ENCODE data around the gene MAU2. TPM values are rescaled to one million over a fixed set of nuclear protein-coding genes. Genes with fewer than 3 reads are reported as not detected.

Gene MAU2
- total and polyA plus RNA-seq, 2 of the 13 experiments (the other 11 are each of a cell fraction or from before 2014, with no cell fraction given): 16.8 to 33.8 TPM

- TF ChIP-seq ZNF383 (CRISPR knock-in tag; IDR thresholded peaks at IDR 0.05; ENCODE audit: borderline replicate concordance) (no peak), CEBPG (CRISPR knock-in tag; IDR thresholded peaks at IDR 0.05) (peak; percentile 73), ZBTB4 (CRISPR knock-in tag; IDR thresholded peaks at IDR 0.05; ENCODE audit: borderline replicate concordance) (no peak), MYNN (CRISPR knock-in tag; IDR thresholded peaks at IDR 0.05; ENCODE audit: low read depth) (no peak), ZNF792 (CRISPR knock-in tag; IDR thresholded peaks at IDR 0.05) (no peak), ZNF232 (CRISPR knock-in tag; IDR thresholded peaks at IDR 0.05; ENCODE audit: borderline replicate concordance) (no peak), GTF2F1 (IDR thresholded peaks at IDR 0.05; ENCODE audit: low read length) (no peak), GATAD1 (CRISPR knock-in tag; IDR thresholded peaks at IDR 0.05) (peak; percentile 40; the same call in 1 of the 2 replicates), NPAS2 (CRISPR knock-in tag; IDR thresholded peaks at IDR 0.05; ENCODE audit: borderline replicate concordance) (no peak), ZNF234 (CRISPR knock-in tag; conservative IDR thresholded peaks at IDR 0.05) (no peak), TMF1 (CRISPR knock-in tag; IDR thresholded peaks at IDR 0.05; ENCODE audit: low read depth) (no peak), GLI4 (CRISPR knock-in tag; IDR thresholded peaks at IDR 0.05; ENCODE audit: borderline replicate concordance) (0 out of 2 replicates have a peak, but pooled peaks have one; percentile 76), ZNF547 (CRISPR knock-in tag; IDR thresholded peaks at IDR 0.05) (no peak), JUNB (CRISPR knock-in tag; IDR thresholded peaks at IDR 0.05; ENCODE audit: borderline replicate concordance) (no peak), ZSCAN31 (CRISPR knock-in tag; IDR thresholded peaks at IDR 0.05; ENCODE audit: low read depth) (no peak), ZNF468 (CRISPR knock-in tag; IDR thresholded peaks at IDR 0.05) (no peak), PHF21A (CRISPR knock-in tag; IDR thresholded peaks at IDR 0.05) (0 out of 2 replicates have a peak, but pooled peaks have one; percentile 39), ZNF343 (CRISPR knock-in tag; IDR thresholded peaks at IDR 0.05) (no peak), GZF1 (CRISPR knock-in tag; IDR thresholded peaks at IDR 0.05) (no peak), ZFP82 (CRISPR knock-in tag; IDR thresholded peaks at IDR 0.05; ENCODE audit: borderline replicate concordance) (no peak), RAD21 (CRISPR knock-in tag; IDR thresholded peaks at IDR 0.05) (no peak), ZFX (CRISPR knock-in tag; IDR thresholded peaks at IDR 0.05; ENCODE audit: low read depth) (0 out of 2 replicates have a peak, but pooled peaks have one; percentile 50), NFE2L2 (IDR thresholded peaks at IDR 0.05; ENCODE audit: low read length) (no peak), ZNF276 (CRISPR knock-in tag; IDR thresholded peaks at IDR 0.05; ENCODE audit: low read depth) (no peak)
- TF ChIP-seq, protein P1, sequence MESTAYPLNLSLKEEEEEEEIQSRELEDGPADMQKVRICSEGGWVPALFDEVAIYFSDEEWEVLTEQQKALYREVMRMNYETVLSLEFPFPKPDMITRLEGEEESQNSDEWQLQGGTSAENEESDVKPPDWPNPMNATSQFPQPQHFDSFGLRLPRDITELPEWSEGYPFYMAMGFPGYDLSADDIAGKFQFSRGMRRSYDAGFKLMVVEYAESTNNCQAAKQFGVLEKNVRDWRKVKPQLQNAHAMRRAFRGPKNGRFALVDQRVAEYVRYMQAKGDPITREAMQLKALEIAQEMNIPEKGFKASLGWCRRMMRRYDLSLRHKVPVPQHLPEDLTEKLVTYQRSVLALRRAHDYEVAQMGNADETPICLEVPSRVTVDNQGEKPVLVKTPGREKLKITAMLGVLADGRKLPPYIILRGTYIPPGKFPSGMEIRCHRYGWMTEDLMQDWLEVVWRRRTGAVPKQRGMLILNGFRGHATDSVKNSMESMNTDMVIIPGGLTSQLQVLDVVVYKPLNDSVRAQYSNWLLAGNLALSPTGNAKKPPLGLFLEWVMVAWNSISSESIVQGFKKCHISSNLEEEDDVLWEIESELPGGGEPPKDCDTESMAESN (CRISPR knock-in tag; conservative IDR thresholded peaks at IDR 0.05): no peak
Observed at GRCh38 chr19:19372656-19373416, 52.2 kb downstream of the MAU2 start (continued).

Measured in HepG2 (cell line).